Measurements from ENCODE around the gene ACP7.

Gene ACP7

DNA sequence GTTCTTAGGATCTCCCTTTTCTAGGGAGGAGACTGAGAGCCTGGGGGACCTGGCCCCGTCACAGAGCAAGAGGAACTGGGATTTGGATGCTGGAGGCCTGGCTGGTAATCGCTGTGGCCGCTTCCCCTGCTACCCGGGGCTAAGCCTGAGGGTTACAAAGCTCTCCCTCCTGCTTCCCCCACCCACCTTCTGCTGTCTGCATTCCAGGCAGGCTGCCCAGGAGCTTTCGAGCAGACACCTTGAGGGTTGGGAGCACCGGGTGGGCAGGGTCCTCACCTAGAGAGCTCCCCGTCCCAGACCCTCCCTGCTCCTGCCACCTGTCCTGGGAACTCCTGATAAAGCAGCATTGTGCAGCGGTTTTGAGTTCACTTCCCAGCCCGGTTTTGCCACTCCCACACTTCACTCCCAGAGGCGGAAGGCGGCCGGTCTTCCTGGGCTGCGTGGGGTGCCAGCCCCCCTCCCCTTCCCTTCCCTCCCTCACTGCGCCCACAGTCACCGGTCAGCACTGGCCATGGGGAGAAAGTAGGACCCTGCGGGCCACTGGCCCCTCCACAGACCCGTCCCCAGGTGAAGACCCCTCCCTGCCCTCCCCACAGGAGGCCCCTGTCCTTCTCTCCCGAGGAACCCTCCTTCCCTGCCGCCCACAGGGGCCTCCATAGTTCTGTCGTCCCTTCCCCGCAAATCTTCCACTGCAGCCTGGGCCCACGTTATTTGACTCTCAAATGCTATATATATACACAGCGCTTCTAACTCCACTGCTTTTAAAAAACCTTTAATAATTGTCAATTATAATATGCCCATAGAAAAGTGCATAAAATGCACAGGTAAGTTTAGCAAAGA lies 49.5 kb downstream of the ACP7 start:
- Histone ChIP-seq H3K79me2 (ENCODE audit: insufficient read depth, low read length) (no peaks in the 10 kb centered on the region), H3K4me3 (ENCODE audit: insufficient read depth, low read length, poor library complexity, severe bottlenecking) (no peak overlapping the region), H3K4me2 (ENCODE audit: low read depth, low read length, poor library complexity, severe bottlenecking) (no peak overlapping the region), H3K9me2 (replicated peaks; ENCODE audit: insufficient read depth, low read length) (no peaks in the 10 kb centered on the region), H2AFZ (ENCODE audit: low read depth, low read length, severe bottlenecking) (no peak overlapping the region), H3K27ac (ENCODE audit: low read depth, low read length) (no peak overlapping the region), H3F3A (ENCODE audit: insufficient read depth) (no peaks in the 10 kb centered on the region), H3K9ac (ENCODE audit: low read length) (no peak overlapping the region), H3K9me3 (ENCODE audit: insufficient read depth, low read length) (no peaks in the 10 kb centered on the region), H3K27me3 (ENCODE audit: low read length) (no peaks in the 10 kb centered on the region), H4K20me1 (ENCODE audit: low read depth, low read length) (no peaks in the 10 kb centered on the region), H3K36me3 (ENCODE audit: low read length) (no peaks in the 10 kb centered on the region)
- no peak for TF ChIP-seq CTCF (IDR thresholded peaks at IDR 0.05; ENCODE audit: insufficient read depth, low read length, poor library complexity, severe bottlenecking)
- TF ChIP-seq EZH2phosphoT487 (conservative IDR thresholded peaks at IDR 0.05; ENCODE audit: low read length) = no peak

GRCh38 chr19:39135701-39136100 lies 51.5 kb downstream of the ACP7 start:
- Histone ChIP-seq H3F3A (ENCODE audit: insufficient read depth) (no peaks in the 10 kb centered on the region), H3K9me3 (ENCODE audit: insufficient read depth, low read length) (no peaks in the 10 kb centered on the region), H3K4me2 (ENCODE audit: low read depth, low read length, poor library complexity, severe bottlenecking) (no peak overlapping the region), H3K27me3 (ENCODE audit: low read length) (no peaks in the 10 kb centered on the region), H3K36me3 (ENCODE audit: low read length) (no peaks in the 10 kb centered on the region), H3K27ac (ENCODE audit: low read depth, low read length) (no peak overlapping the region), H3K4me3 (ENCODE audit: insufficient read depth, low read length, poor library complexity, severe bottlenecking) (no peak overlapping the region), H3K9ac (ENCODE audit: low read length) (no peak overlapping the region), H3K79me2 (ENCODE audit: insufficient read depth, low read length) (no peaks in the 10 kb centered on the region), H2AFZ (ENCODE audit: low read depth, low read length, severe bottlenecking) (no peak overlapping the region), H3K9me2 (replicated peaks; ENCODE audit: insufficient read depth, low read length) (no peaks in the 10 kb centered on the region), H4K20me1 (ENCODE audit: low read depth, low read length) (no peaks in the 10 kb centered on the region)
- TF ChIP-seq EZH2phosphoT487 (conservative IDR thresholded peaks at IDR 0.05; ENCODE audit: low read length) = no peak
- no peak for TF ChIP-seq CTCF (IDR thresholded peaks at IDR 0.05; ENCODE audit: insufficient read depth, low read length, poor library complexity, severe bottlenecking)

GRCh38 chr19:39136225-39136940 lies 52.2 kb downstream of the ACP7 start:
- H3K27ac ChIP-seq (ENCODE audit: low read depth, low read length) = no peak overlapping the region
- H3K4me2 ChIP-seq (ENCODE audit: low read depth, low read length, poor library complexity, severe bottlenecking) = no peak overlapping the region
- H3K9me2 ChIP-seq (replicated peaks; ENCODE audit: insufficient read depth, low read length) = no peaks in the 10 kb centered on the region
- no peaks in the 10 kb centered on the region for H3K36me3 ChIP-seq (ENCODE audit: low read length)
- H3K4me3 ChIP-seq (ENCODE audit: insufficient read depth, low read length, poor library complexity, severe bottlenecking) = no peak overlapping the region
- H3K79me2 ChIP-seq (ENCODE audit: insufficient read depth, low read length) = no peaks in the 10 kb centered on the region
- no peak overlapping the region for H3K9ac ChIP-seq (ENCODE audit: low read length)
- H2AFZ ChIP-seq (ENCODE audit: low read depth, low read length, severe bottlenecking) = no peak overlapping the region
- H3F3A ChIP-seq (ENCODE audit: insufficient read depth) = no peaks in the 10 kb centered on the region
- no peaks in the 10 kb centered on the region for H3K9me3 ChIP-seq (ENCODE audit: insufficient read depth, low read length)
- TF ChIP-seq CTCF (IDR thresholded peaks at IDR 0.05; ENCODE audit: insufficient read depth, low read length, poor library complexity, severe bottlenecking) = no peak
- TF ChIP-seq EZH2phosphoT487 (conservative IDR thresholded peaks at IDR 0.05; ENCODE audit: low read length) = no peak
- H3K27me3 ChIP-seq (ENCODE audit: low read length) = no peaks in the 10 kb centered on the region
- no peaks in the 10 kb centered on the region for H4K20me1 ChIP-seq (ENCODE audit: low read depth, low read length)
